Stimulated activated CD4-positive, alpha-beta T cell treated with anti-CD3 and anti-CD28 coated beads, Interleukin-1b, Interleukin-23, amount 100 ng/mL, for 24 hours (primary cell): Measurements from ENCODE around the gene ATP5F1D.

ENCODE experiments used
- DNase-seq, 4 experiments: peaks; one replicate each; pipeline ENCODE4 v3.0.0-alpha.2; 2020; ENCODE audit warnings: low read depth in 4 of 4, low spot score in 1 of 4

ATP5F1D gene

DNA sequence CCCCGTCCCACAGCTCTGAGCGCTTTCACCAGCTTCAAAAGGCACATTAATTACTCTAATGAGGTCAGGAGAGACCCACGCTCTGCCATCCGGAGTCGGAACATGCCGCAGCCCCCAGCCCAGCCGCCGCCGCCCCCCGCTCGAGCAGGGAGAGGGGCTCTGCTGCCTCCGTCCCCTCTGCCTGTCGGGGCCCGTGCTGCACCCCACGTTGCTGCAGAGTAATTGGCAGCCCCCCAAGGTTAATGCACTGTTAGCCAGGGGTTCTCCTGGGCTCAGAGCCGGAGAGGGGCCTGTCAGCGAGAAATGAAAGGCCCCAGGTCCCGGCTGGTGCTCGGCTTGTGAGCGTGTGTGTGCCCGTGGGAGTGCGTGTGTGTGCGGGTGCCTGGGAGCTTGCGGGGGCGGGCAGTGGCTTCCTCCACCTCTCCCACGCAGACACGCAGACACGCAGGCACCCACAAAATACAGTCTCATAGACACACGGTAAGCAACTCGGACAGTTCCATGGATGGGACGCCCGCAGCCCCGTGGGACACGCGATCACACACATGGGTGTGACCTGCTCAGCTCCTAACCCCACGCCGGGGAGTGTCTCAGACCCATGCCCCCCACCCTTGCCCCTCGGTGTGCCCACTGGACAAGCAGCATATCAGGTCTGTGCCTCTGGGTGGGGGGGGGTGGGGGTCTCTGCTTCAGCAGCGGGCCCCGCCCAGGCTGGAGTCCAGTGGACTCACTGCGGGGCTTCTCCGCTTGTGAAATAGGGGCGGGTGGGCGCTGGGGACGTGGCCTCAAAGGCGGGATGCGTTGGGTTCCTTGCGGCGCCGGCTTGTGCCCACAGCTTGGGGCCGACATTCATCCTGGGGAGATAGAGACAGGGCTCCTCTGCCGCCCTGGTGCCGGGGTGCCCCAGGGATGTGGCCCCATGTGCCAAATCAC lies 39.4 kb downstream of the ATP5F1D start:
- no peak for DNase-seq

GRCh38 chr19:1281569-1282287 lies 40.2 kb downstream of the ATP5F1D start:
- no peak for DNase-seq

DNA sequence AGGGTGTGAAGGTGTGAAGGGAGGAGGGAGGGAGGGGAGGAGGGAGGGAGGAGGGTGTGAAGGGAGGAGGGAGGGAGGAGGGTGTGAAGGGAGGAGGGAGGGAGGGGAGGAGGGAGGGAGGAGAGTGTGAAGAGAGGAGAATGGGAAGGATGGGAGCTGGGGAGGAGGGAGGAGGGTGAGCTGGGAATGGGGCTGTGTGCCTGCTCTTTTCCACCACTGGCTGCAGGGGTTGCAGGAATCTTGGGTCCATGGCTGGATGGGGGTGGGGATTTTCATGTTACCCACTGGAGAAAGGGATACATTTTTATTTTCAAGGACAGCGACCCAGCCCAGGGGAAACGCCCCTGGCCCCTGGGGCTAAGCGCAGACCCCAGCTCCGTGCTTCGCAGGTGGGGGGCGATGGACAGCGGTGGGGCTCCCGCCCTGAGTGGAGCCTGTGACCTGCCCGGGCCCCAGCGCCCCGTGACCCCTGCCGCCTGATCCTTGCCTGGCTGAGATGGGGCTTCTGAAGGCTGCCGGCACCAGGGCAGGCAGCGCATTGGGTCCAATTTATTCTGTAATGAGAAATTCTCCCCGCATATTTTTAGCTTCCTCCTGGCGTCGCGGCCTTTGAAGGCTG lies 41.1 kb downstream of the ATP5F1D start:
- DNase-seq = no peak

- DNase-seq = no peak
Measured at GRCh38 chr19:1283207-1283916, 41.8 kb downstream of the ATP5F1D start.

GRCh38 chr19:1283917-1284292 lies 42.4 kb downstream of the ATP5F1D start:
- no peak for DNase-seq

DNA sequence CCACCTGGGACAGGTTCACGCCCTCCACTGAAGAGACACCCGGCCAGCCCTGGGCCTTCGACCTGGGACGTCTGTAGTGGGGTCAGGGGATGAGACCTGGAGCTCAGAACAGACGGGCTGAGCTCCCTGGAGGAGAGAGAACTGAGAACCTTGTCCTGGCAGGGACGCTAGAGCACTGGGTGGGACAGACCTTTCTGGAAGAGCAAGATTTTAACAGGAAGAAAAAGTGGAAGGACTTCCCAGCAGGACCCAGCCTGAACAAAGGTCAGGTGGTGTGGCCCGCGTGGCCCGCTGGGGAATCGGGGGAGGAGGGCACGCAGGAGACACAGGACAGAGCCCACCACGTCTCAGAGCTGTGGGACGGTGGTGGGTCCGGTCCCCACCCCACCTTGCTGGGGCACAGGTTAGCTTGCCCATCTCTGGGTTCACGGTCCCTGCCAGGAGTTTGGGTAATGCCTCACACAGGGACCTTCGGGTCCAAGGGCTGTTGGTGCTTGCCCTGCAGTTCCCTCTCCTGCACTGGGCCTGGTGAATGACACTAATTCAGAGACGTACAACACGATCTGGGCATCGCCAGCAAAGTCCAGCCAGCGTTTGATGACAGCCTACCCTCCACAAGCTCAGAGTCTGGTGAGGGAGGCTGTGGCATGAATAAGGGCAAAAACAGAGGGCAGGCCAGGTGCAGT lies 42.9 kb downstream of the ATP5F1D start:
- DNase-seq = no peak

DNA sequence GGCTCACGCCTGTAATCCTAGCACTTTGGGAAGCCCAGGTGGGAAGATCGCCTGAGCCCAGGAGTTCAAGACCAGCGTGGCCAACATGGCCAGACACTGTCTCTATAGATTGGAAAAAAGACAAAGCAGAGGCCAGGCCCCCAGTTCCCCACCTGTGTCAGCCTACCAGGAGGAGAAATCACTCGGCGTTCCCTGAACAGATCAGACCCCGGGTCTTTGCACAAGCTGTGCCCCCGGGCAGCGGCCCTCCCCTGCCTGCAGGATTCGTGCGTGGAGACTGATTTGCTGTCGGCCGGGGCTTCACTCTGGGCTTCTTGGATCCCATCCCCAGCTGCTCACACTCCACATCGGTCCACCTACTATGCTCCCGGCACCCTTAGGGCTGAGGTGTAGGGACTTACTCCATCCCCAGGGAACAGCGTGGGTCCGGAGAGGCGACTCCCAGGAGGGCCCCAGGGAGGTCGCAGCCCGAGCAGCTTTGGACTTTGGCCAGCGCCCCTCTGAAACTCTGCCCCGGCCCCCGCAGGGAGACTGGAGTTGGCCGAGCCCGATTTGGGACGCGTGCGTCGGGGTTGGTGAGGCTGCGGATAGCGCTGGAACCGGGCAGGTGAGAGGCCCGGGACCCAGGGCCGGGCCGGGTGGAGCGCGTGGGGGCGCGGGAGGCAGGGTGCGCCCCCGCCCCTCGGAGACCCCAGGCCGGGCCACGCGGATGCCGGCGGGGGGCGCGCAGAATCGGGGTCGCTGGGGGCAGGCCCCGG lies 43.6 kb downstream of the ATP5F1D start:
- no peak for DNase-seq

GRCh38 chr19:1285737-1286360 lies 44.3 kb downstream of the ATP5F1D start, which contains the start of gene EFNA2:
TSS of gene EFNA2 (plus strand) at chr19:1285873. CDS start at chr19:1286169, 296 bp downstream.
- DNase-seq = no peak

GRCh38 chr19:1286487-1287353 lies 45.2 kb downstream of the ATP5F1D start:
- no peak for DNase-seq

GRCh38 chr19:1287354-1288225 lies 46.0 kb downstream of the ATP5F1D start:
- no peak for DNase-seq

- no peak for DNase-seq
Measured at GRCh38 chr19:1288226-1288612, 46.7 kb downstream of the ATP5F1D start.

- DNase-seq = no peak
Measured at GRCh38 chr19:1288833-1289685, 47.5 kb downstream of the ATP5F1D start.

DNA sequence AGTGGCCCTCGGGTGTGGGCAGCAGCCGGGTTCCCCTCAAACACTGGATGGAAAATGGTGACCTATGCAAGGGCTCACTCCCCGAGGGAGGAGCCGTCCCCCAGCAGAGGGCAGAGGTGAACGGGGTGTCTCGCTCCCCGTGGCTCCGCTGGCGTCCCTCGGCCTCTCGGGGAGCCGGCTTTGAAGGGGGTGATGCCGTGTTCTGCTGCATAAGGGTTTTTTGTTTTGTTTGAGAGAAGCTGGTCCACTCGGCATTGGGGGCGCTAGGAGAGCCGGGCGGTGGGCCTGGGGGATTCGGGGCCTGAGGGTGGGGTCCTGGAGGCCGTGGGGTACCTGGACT lies 48.1 kb downstream of the ATP5F1D start:
- no peak for DNase-seq

DNA sequence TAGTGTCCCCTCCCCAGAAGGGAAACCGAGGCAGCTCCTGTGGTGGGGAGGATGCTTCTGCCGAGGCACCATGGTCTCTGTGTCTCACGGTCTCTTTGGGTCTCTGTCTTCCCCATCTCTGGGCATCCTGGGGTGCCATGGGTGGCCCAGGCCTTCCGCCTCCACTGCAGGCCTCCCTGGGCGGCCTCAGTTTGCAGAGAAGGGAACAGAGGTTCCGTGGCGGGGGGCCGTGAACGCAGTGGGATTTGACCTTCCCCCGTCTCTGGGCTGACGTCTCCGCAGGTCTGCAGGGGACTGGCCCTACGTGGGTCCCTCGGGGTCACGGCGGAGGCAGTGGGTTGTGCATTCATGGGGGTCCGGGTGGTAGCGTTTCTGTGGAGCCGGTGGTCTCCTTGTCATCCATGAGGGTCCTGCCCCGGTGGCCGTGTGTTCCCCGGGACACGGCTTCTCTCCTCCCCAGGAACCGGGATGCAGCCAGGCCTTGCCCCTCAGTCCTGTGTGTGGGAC lies 48.7 kb downstream of the ATP5F1D start:
- no peak for DNase-seq

GRCh38 chr19:1290703-1291651 lies 49.4 kb downstream of the ATP5F1D start:
- DNase-seq = no peak
